Measurements from ENCODE around the gene RETSAT. TPM values are rescaled to one million over a fixed set of nuclear protein-coding genes. Genes with fewer than 3 reads are reported as not detected.
"Not testable (repeated sequence)": the region's sequence is repeated elsewhere in the genome, so short reads cannot be mapped to it uniquely, and the experiment has no call there.

Gene RETSAT
- total and polyA plus RNA-seq, 3 experiments from 2014 or later = 23.7 to 36.0 (median 33.4) TPM

- POLR2A ChIA-PET = no interaction called here
- H3K27ac Mint-ChIP-seq = peak overlapping the region in 2 of 8 donors; percentile 56 to 95
- peaks cover 5 to 7% (median 5%) of the 10 kb centered on the region in 3 donors for H3K4me1 Mint-ChIP-seq
- H3K9me3 Mint-ChIP-seq = no peaks in the 10 kb centered on the region
- Histone ChIP-seq H3K27me3 (ENCODE audit: insufficient read depth, low read length, poor library complexity, severe bottlenecking) (no peaks in the 10 kb centered on the region), H3K36me3 (ENCODE audit: insufficient read depth, low read length) (peaks cover 10% of the 10 kb centered on the region), H3K27ac (ENCODE audit: low read depth, low read length) (no peak overlapping the region), H3K4me3 (ENCODE audit: low read length) (no peak overlapping the region), H3K9me3 (ENCODE audit: low read length) (no peaks in the 10 kb centered on the region), H3K4me1 (ENCODE audit: insufficient read depth, low read length) (peaks cover 8% of the 10 kb centered on the region)
- peaks cover under 1 to 68% (median 7%) of the 10 kb centered on the region in 3 donors for H3K36me3 Mint-ChIP-seq
- no peak for DNase-seq
- no peak overlapping the region for H3K4me3 Mint-ChIP-seq
- no peaks in the 10 kb centered on the region for H3K27me3 Mint-ChIP-seq
- CTCF ChIA-PET = interaction anchor here (1.1 to 5.5 kb wide), 3 partner anchors 14 to 167 kb away, joined by 3 to 51 read pairs (median 6); no protein-coding TSS in a partner anchor
Observed at GRCh38 chr2:85388878-85389538, 34.7 kb upstream of the RETSAT start.

- peaks cover 5 to 7% (median 5%) of the 10 kb centered on the region in 3 donors for H3K4me1 Mint-ChIP-seq
- POLR2A ChIA-PET = interaction anchor here (0.6 to 0.7 kb wide), 2 partner anchors 31 to 48 kb away, joined by 3 to 8 read pairs; partner anchors contain the start of gene SH2D6
Observed at GRCh38 chr2:85387754-85388153, 33.4 kb upstream of the RETSAT start.

GRCh38 chr2:85385746-85386145 lies 31.4 kb upstream of the RETSAT start:
- no peaks in the 10 kb centered on the region for H3K27me3 Mint-ChIP-seq
- H3K4me1 Mint-ChIP-seq = no peaks in the 10 kb centered on the region
- H3K36me3 ChIP-seq (ENCODE audit: insufficient read depth, low read length) = peaks cover 10% of the 10 kb centered on the region
- H3K36me3 Mint-ChIP-seq = peaks cover 4 to 75% (median 10%) of the 10 kb centered on the region in 3 donors
- ChIA-PET CTCF (interaction anchor here (0.6 kb wide), 1 partner anchor 23 kb away, joined by 3 read pairs; no protein-coding TSS in a partner anchor), POLR2A (interaction anchor here (0.5 kb wide), 1 partner anchor 152 kb away, joined by 3 read pairs; no protein-coding TSS in a partner anchor)
- H3K4me3 Mint-ChIP-seq = no peak overlapping the region
- no peak for DNase-seq
- H3K4me3 ChIP-seq (ENCODE audit: low read length) = no peak overlapping the region
- H3K27me3 ChIP-seq (ENCODE audit: insufficient read depth, low read length, poor library complexity, severe bottlenecking) = no peaks in the 10 kb centered on the region
- peak overlapping the region in 1 of 8 donors; percentile 46 for H3K27ac Mint-ChIP-seq
- no peaks in the 10 kb centered on the region for H3K9me3 ChIP-seq (ENCODE audit: low read length)
- H3K4me1 ChIP-seq (ENCODE audit: insufficient read depth, low read length) = no peaks in the 10 kb centered on the region
- H3K9me3 Mint-ChIP-seq = no peaks in the 10 kb centered on the region
- no peak overlapping the region for H3K27ac ChIP-seq (ENCODE audit: low read depth, low read length)

More at GRCh38 chr2:85387754-85388153, 33.4 kb upstream of the RETSAT start:
- H3K4me3 Mint-ChIP-seq = no peak overlapping the region
- Histone ChIP-seq H3K4me1 (ENCODE audit: insufficient read depth, low read length) (peaks cover 7% of the 10 kb centered on the region), H3K9me3 (ENCODE audit: low read length) (no peaks in the 10 kb centered on the region), H3K36me3 (ENCODE audit: insufficient read depth, low read length) (peaks cover 10% of the 10 kb centered on the region), H3K27ac (ENCODE audit: low read depth, low read length) (no peak overlapping the region), H3K27me3 (ENCODE audit: insufficient read depth, low read length, poor library complexity, severe bottlenecking) (no peaks in the 10 kb centered on the region), H3K4me3 (ENCODE audit: low read length) (no peak overlapping the region)
- no peaks in the 10 kb centered on the region for H3K27me3 Mint-ChIP-seq
- no peaks in the 10 kb centered on the region for H3K9me3 Mint-ChIP-seq
- CTCF ChIA-PET = interaction anchor here (1.1 to 1.9 kb wide), 2 partner anchors 33 to 169 kb away, joined by 3 to 6 read pairs; no protein-coding TSS in a partner anchor
- no peak for DNase-seq
- peaks cover 4 to 74% (median 7%) of the 10 kb centered on the region in 3 donors for H3K36me3 Mint-ChIP-seq
- no peak overlapping the region for H3K27ac Mint-ChIP-seq

GRCh38 chr2:85383850-85384249 lies 29.5 kb upstream of the RETSAT start:
- H3K27me3 Mint-ChIP-seq = no peaks in the 10 kb centered on the region
- H3K9me3 ChIP-seq (ENCODE audit: low read length) = no peaks in the 10 kb centered on the region
- POLR2A ChIA-PET = no interaction called here
- H3K4me1 Mint-ChIP-seq = no peaks in the 10 kb centered on the region
- H3K27ac Mint-ChIP-seq = peak overlapping the region in 2 of 8 donors; percentile 38 to 51
- no peak overlapping the region for H3K27ac ChIP-seq (ENCODE audit: low read depth, low read length)
- no peak for DNase-seq
- CTCF ChIA-PET = interaction anchor here (1.8 kb wide), 1 partner anchor 168 kb away, joined by 5 read pairs; no protein-coding TSS in a partner anchor
- no peaks in the 10 kb centered on the region for H3K9me3 Mint-ChIP-seq
- no peaks in the 10 kb centered on the region for H3K27me3 ChIP-seq (ENCODE audit: insufficient read depth, low read length, poor library complexity, severe bottlenecking)
- no peaks in the 10 kb centered on the region for H3K4me1 ChIP-seq (ENCODE audit: insufficient read depth, low read length)
- no peak overlapping the region for H3K4me3 ChIP-seq (ENCODE audit: low read length)
- H3K36me3 Mint-ChIP-seq = peaks cover 10 to 76% (median 11%) of the 10 kb centered on the region in 3 donors
- H3K4me3 Mint-ChIP-seq = no peak overlapping the region
- H3K36me3 ChIP-seq (ENCODE audit: insufficient read depth, low read length) = peaks cover 19% of the 10 kb centered on the region

GRCh38 chr2:85383151-85383550 lies 28.8 kb upstream of the RETSAT start:
- H3K27ac Mint-ChIP-seq; H3K27ac ChIP-seq (ENCODE audit: low read depth, low read length); H3K9me3 Mint-ChIP-seq; H3K27me3 Mint-ChIP-seq; H3K4me3 ChIP-seq (ENCODE audit: low read length); H3K4me3 Mint-ChIP-seq; H3K4me1 Mint-ChIP-seq; H3K9me3 ChIP-seq (ENCODE audit: low read length); POLR2A ChIA-PET; H3K4me1 ChIP-seq (ENCODE audit: insufficient read depth, low read length); H3K27me3 ChIP-seq (ENCODE audit: insufficient read depth, low read length, poor library complexity, severe bottlenecking); DNase-seq: not testable (repeated sequence)
- H3K36me3 ChIP-seq (ENCODE audit: insufficient read depth, low read length) = peaks cover 20% of the 10 kb centered on the region
- peaks cover 17 to 76% (median 18%) of the 10 kb centered on the region in 3 donors for H3K36me3 Mint-ChIP-seq
- CTCF ChIA-PET = interaction anchor here (1.8 kb wide), 1 partner anchor 169 kb away, joined by 5 read pairs; no protein-coding TSS in a partner anchor

GRCh38 chr2:85380048-85380447 lies 25.7 kb upstream of the RETSAT start:
- Histone ChIP-seq H3K4me3 (ENCODE audit: low read length) (no peak overlapping the region), H3K27me3 (ENCODE audit: insufficient read depth, low read length, poor library complexity, severe bottlenecking) (no peaks in the 10 kb centered on the region), H3K4me1 (ENCODE audit: insufficient read depth, low read length) (no peaks in the 10 kb centered on the region), H3K9me3 (ENCODE audit: low read length) (no peaks in the 10 kb centered on the region), H3K36me3 (ENCODE audit: insufficient read depth, low read length) (peaks cover 27% of the 10 kb centered on the region), H3K27ac (ENCODE audit: low read depth, low read length) (no peak overlapping the region)
- POLR2A ChIA-PET = no interaction called here
- Mint-ChIP-seq H3K4me3 (no peak overlapping the region), H3K9me3 (no peaks in the 10 kb centered on the region), H3K27me3 (no peaks in the 10 kb centered on the region), H3K36me3 (peaks cover 24 to 81% (median 32%) of the 10 kb centered on the region in 3 donors), H3K27ac (no peak overlapping the region), H3K4me1 (no peaks in the 10 kb centered on the region)
- DNase-seq = no peak
- CTCF ChIA-PET = no interaction called here

- no peak for DNase-seq
- no peak overlapping the region for H3K27ac Mint-ChIP-seq
- Histone ChIP-seq H3K4me1 (ENCODE audit: insufficient read depth, low read length) (no peaks in the 10 kb centered on the region), H3K27me3 (ENCODE audit: insufficient read depth, low read length, poor library complexity, severe bottlenecking) (no peaks in the 10 kb centered on the region), H3K27ac (ENCODE audit: low read depth, low read length) (no peak overlapping the region), H3K4me3 (ENCODE audit: low read length) (no peak overlapping the region), H3K9me3 (ENCODE audit: low read length) (no peaks in the 10 kb centered on the region), H3K36me3 (ENCODE audit: insufficient read depth, low read length) (peaks cover 27% of the 10 kb centered on the region)
- CTCF ChIA-PET = no interaction called here
- no peaks in the 10 kb centered on the region for H3K9me3 Mint-ChIP-seq
- peaks cover 20 to 73% (median 34%) of the 10 kb centered on the region in 3 donors for H3K36me3 Mint-ChIP-seq
- no peak overlapping the region for H3K4me3 Mint-ChIP-seq
- POLR2A ChIA-PET = no interaction called here
- H3K4me1 Mint-ChIP-seq = no peaks in the 10 kb centered on the region
- no peaks in the 10 kb centered on the region for H3K27me3 Mint-ChIP-seq
Observed at GRCh38 chr2:85378257-85378656, 23.9 kb upstream of the RETSAT start.

- ChIA-PET CTCF (no interaction called here), POLR2A (no interaction called here)
- Mint-ChIP-seq H3K4me1 (no peaks in the 10 kb centered on the region), H3K27ac (no peak overlapping the region), H3K27me3 (no peaks in the 10 kb centered on the region), H3K4me3 (no peak overlapping the region), H3K9me3 (no peaks in the 10 kb centered on the region), H3K36me3 (peaks cover 20 to 74% (median 34%) of the 10 kb centered on the region in 3 donors)
- Histone ChIP-seq H3K27me3 (ENCODE audit: insufficient read depth, low read length, poor library complexity, severe bottlenecking) (no peaks in the 10 kb centered on the region), H3K27ac (ENCODE audit: low read depth, low read length) (no peak overlapping the region), H3K4me1 (ENCODE audit: insufficient read depth, low read length) (no peaks in the 10 kb centered on the region), H3K4me3 (ENCODE audit: low read length) (no peak overlapping the region), H3K36me3 (ENCODE audit: insufficient read depth, low read length) (peaks cover 27% of the 10 kb centered on the region), H3K9me3 (ENCODE audit: low read length) (no peaks in the 10 kb centered on the region)
- no peak for DNase-seq
Observed at GRCh38 chr2:85377083-85377482, 22.8 kb upstream of the RETSAT start.
